ENCODE measurements around the gene MCF2L2.

Gene MCF2L2

GRCh38 chr3:183226333-183226890 lies 202.0 kb downstream of the MCF2L2 start:
- DNase-seq, result no peak

- peak; percentile 12 to 47 for DNase-seq
These were observed 204.0 kb downstream of the MCF2L2 start for GRCh38 chr3:183224180-183224970.

- DNase-seq, result no peak
These were observed 205.7 kb downstream of the MCF2L2 start for GRCh38 chr3:183222631-183223235.

GRCh38 chr3:183220828-183221227 lies 207.6 kb downstream of the MCF2L2 start:
- no peak for DNase-seq

- DNase-seq, result no peak
These were observed 209.6 kb downstream of the MCF2L2 start for GRCh38 chr3:183218826-183219225.

GRCh38 chr3:183217548-183218332 lies 210.7 kb downstream of the MCF2L2 start:
- DNase-seq, result no peak

- DNase-seq, result no peak
These were observed 212.7 kb downstream of the MCF2L2 start for GRCh38 chr3:183215591-183216202.

- no peak for DNase-seq
These were observed 214.2 kb downstream of the MCF2L2 start for GRCh38 chr3:183214277-183214612.

GRCh38 chr3:183213415-183214276 lies 214.8 kb downstream of the MCF2L2 start:
- DNase-seq, result no peak

- no peak for DNase-seq
These were observed 215.9 kb downstream of the MCF2L2 start for GRCh38 chr3:183212565-183212964.

- DNase-seq, result no peak
These were observed 216.3 kb downstream of the MCF2L2 start for GRCh38 chr3:183212096-183212495.

GRCh38 chr3:183211352-183211751 lies 217.1 kb downstream of the MCF2L2 start:
- DNase-seq, result no peak

GRCh38 chr3:183210862-183211341 lies 217.5 kb downstream of the MCF2L2 start:
- peak; percentile 43 to 69 for DNase-seq

GRCh38 chr3:183210341-183210740 lies 218.1 kb downstream of the MCF2L2 start:
- DNase-seq, result no peak

- no peak for DNase-seq
These were observed 219.6 kb downstream of the MCF2L2 start for GRCh38 chr3:183208800-183209199.

- DNase-seq, result no peak
These were observed 220.2 kb downstream of the MCF2L2 start for GRCh38 chr3:183208260-183208659.

- no peak for DNase-seq
These were observed 224.7 kb downstream of the MCF2L2 start for GRCh38 chr3:183203670-183204069.

GRCh38 chr3:183202004-183202722 lies 226.3 kb downstream of the MCF2L2 start:
- DNase-seq, result peak in 1 of 2 experiments; percentile 42

GRCh38 chr3:183198939-183199338 lies 229.5 kb downstream of the MCF2L2 start:
- DNase-seq, result no peak

GRCh38 chr3:183197734-183198133 lies 230.7 kb downstream of the MCF2L2 start:
- DNase-seq, result no peak

- DNase-seq, result no peak
These were observed 233.2 kb downstream of the MCF2L2 start for GRCh38 chr3:183195266-183195665.
